Caco-2 (cell line): ENCODE measurements around the gene PARD3. TPM values are rescaled to one million over a fixed set of nuclear protein-coding genes. Genes with fewer than 3 reads are reported as not detected.

Experiments used
- BruUV-seq: library from RNA; stranded (reverse); fragments of 400-500 nt; replicated peaks from 2 replicates; lab custom pipeline; 2021; lab: Mats Ljungman, UMichigan
- CTCF ChIA-PET: fragments of 300-600 bp; sonication (Branson Sonifier 250); formaldehyde crosslinking; loops from one replicate; lab custom pipeline; 2022; ENCODE audit warnings: antibody characterized with exemption; lab: Charles Lee
- POLR2A ChIA-PET: fragments of 300-600 bp; sonication (Branson Sonifier 250); formaldehyde crosslinking; loops from one replicate; lab custom pipeline; 2022; ENCODE audit warnings: antibody characterized with exemption; lab: Charles Lee
- DNase-seq, 2 experiments: peaks; one replicate each; pipeline versions ENCODE4 v3.0.0 to v3.0.0-alpha.2; 2020 to 2022
- H3K27me3 ChIP-seq: replicated peaks from 2 replicates; pipeline ENCODE4 v1.6.0; 2011; ENCODE audit warnings: low read length; ENCODE audit not compliant: control insufficient read depth, insufficient read depth
- H3K36me3 ChIP-seq: 2 replicates; pipeline ENCODE4 v1.5.1; 2011; ENCODE audit warnings: low read length; ENCODE audit not compliant: control insufficient read depth, insufficient read depth
- H3K4me1 ChIP-seq: fragments of 250-450 bp; sonication (Bioruptor Pico); 2 replicates; pipeline ENCODE4 v1.5.1; 2020; ENCODE audit warnings: mild to moderate bottlenecking
- H3K4me3 ChIP-seq: 2 replicates; pipeline ENCODE4 v1.5.1; 2011; ENCODE audit warnings: low read depth, mild to moderate bottlenecking, control low read depth, low read length
- H3K9me3 ChIP-seq: fragments of 250-450 bp; sonication (Bioruptor Pico); 2 replicates; pipeline ENCODE4 v1.5.1; 2020; ENCODE audit warnings: mild to moderate bottlenecking, moderate library complexity
- H3K27ac Mint-ChIP-seq: one replicate; pipeline ENCODE4 v1.8.0; 2022; ENCODE audit warnings: mixed read lengths; ENCODE audit not compliant: unreplicated experiment
- H3K27me3 Mint-ChIP-seq: one replicate; pipeline ENCODE4 v1.8.0; 2022; ENCODE audit warnings: mixed read lengths; ENCODE audit not compliant: insufficient read depth, unreplicated experiment
- H3K36me3 Mint-ChIP-seq: one replicate; pipeline ENCODE4 v1.8.0; 2022; ENCODE audit warnings: mild to moderate bottlenecking, mixed read lengths; ENCODE audit not compliant: insufficient read depth, unreplicated experiment
- H3K4me1 Mint-ChIP-seq: one replicate; pipeline ENCODE4 v1.8.0; 2022; ENCODE audit warnings: low read depth, mixed read lengths; ENCODE audit not compliant: unreplicated experiment
- H3K4me3 Mint-ChIP-seq: one replicate; pipeline ENCODE4 v1.8.0; 2022; ENCODE audit warnings: mild to moderate bottlenecking, moderate library complexity, mixed read lengths; ENCODE audit not compliant: unreplicated experiment
- H3K9me3 Mint-ChIP-seq: one replicate; pipeline ENCODE4 v1.8.0; 2022; ENCODE audit warnings: mixed read lengths; ENCODE audit not compliant: unreplicated experiment
- CTCF ChIP-seq, 2 experiments: fragments of 200-600 bp in 1 of 2; IDR thresholded peaks; 1 replicate in 1 of 2; 2 replicates in 1 of 2; pipeline versions ENCODE4 v1.5.1 to v1.8.0; 2011 to 2022; ENCODE audit warnings: antibody characterized with exemption in 1 of 2, control low read depth in 1 of 2, inconsistent platforms in 1 of 2, low read depth in 1 of 2, low read length in 1 of 2, mild to moderate bottlenecking in 1 of 2, moderate library complexity in 1 of 2; ENCODE audit not compliant: insufficient read depth in 1 of 2, severe bottlenecking in 1 of 2, unreplicated experiment in 1 of 2
- intact Hi-C: fragments of 100-400 bp; cut with micrococcal nuclease; formaldehyde crosslinking; loops from one replicate; pipeline ENCODE4 v1.10.0; 2022; ENCODE audit not compliant: unreplicated experiment
- total RNA-seq: library from RNA; stranded (reverse); gene quantifications from 2 replicates; pipeline ENCODE4 v1.2.3, GENCODE V29; 2022

Gene PARD3
- total RNA-seq, 1 experiment from 2014 or later: 80.7 TPM

GRCh38 chr10:34800624-34801023 lies 14.5 kb downstream of the PARD3 start:
- H3K27ac Mint-ChIP-seq: no peak overlapping the region
- no peaks in the 10 kb centered on the region for H3K27me3 Mint-ChIP-seq

GRCh38 chr10:34798654-34799053 lies 16.4 kb downstream of the PARD3 start:
- no peaks in the 10 kb centered on the region for H3K27me3 ChIP-seq
- ChIA-PET CTCF (no interaction called here), POLR2A (no interaction called here)
- no peaks in the 10 kb centered on the region; the same call in 1 of the 2 replicates for H3K36me3 ChIP-seq
- DNase-seq: no peak
- no peaks in the 10 kb centered on the region for H3K9me3 Mint-ChIP-seq
- peaks cover 3% of the 10 kb centered on the region; the same call in 1 of the 2 replicates for H3K4me1 ChIP-seq
- H3K27me3 Mint-ChIP-seq: no peaks in the 10 kb centered on the region
- H3K4me3 ChIP-seq: no peak overlapping the region
- intact Hi-C loops: no loop called here
- peaks cover 5% of the 10 kb centered on the region for H3K4me1 Mint-ChIP-seq
- H3K36me3 Mint-ChIP-seq: peaks cover 27% of the 10 kb centered on the region
- no peak for TF ChIP-seq CTCF (IDR thresholded peaks at IDR 0.05; ENCODE audit: insufficient read depth in 1 of 2, low read depth in 1 of 2, low read length in 1 of 2, severe bottlenecking in 1 of 2, unreplicated experiment in 1 of 2)
- H3K9me3 ChIP-seq: no peaks in the 10 kb centered on the region
- BruUV-seq: no TSS peak
- no peak overlapping the region for H3K27ac Mint-ChIP-seq
- no peak overlapping the region for H3K4me3 Mint-ChIP-seq

More at GRCh38 chr10:34800624-34801023, 14.5 kb downstream of the PARD3 start:
- CTCF ChIA-PET: interaction anchor here (1.1 kb wide), 1 partner anchor 22 kb away, joined by 3 read pairs; no protein-coding TSS in a partner anchor
- H3K4me3 Mint-ChIP-seq: no peak overlapping the region
- POLR2A ChIA-PET: no interaction called here
- DNase-seq: no peak
- Histone ChIP-seq H3K9me3 (no peaks in the 10 kb centered on the region), H3K4me3 (no peak overlapping the region), H3K27me3 (no peaks in the 10 kb centered on the region), H3K36me3 (no peaks in the 10 kb centered on the region; the same call in 1 of the 2 replicates), H3K4me1 (peaks cover 3% of the 10 kb centered on the region; the same call in 1 of the 2 replicates)
- no TSS peak for BruUV-seq
- H3K9me3 Mint-ChIP-seq: no peaks in the 10 kb centered on the region
- intact Hi-C loops: no loop called here
- peaks cover 5% of the 10 kb centered on the region for H3K4me1 Mint-ChIP-seq
- TF ChIP-seq CTCF (IDR thresholded peaks at IDR 0.05; ENCODE audit: insufficient read depth in 1 of 2, low read depth in 1 of 2, low read length in 1 of 2, severe bottlenecking in 1 of 2, unreplicated experiment in 1 of 2): no peak
- H3K36me3 Mint-ChIP-seq: peaks cover 27% of the 10 kb centered on the region

GRCh38 chr10:34797155-34797554 lies 17.9 kb downstream of the PARD3 start:
- intact Hi-C loops: no loop called here

More at GRCh38 chr10:34797155-34797554, 17.9 kb downstream of the PARD3 start:
- DNase-seq: no peak
- TF ChIP-seq CTCF (IDR thresholded peaks at IDR 0.05; ENCODE audit: insufficient read depth in 1 of 2, low read depth in 1 of 2, low read length in 1 of 2, severe bottlenecking in 1 of 2, unreplicated experiment in 1 of 2): no peak
- ChIA-PET CTCF (no interaction called here), POLR2A (no interaction called here)
- Histone ChIP-seq H3K9me3 (no peaks in the 10 kb centered on the region), H3K36me3 (no peaks in the 10 kb centered on the region; the same call in 1 of the 2 replicates), H3K27me3 (no peaks in the 10 kb centered on the region), H3K4me3 (no peak overlapping the region), H3K4me1 (peaks cover 3% of the 10 kb centered on the region; the same call in 1 of the 2 replicates)
- Mint-ChIP-seq H3K27me3 (no peaks in the 10 kb centered on the region), H3K4me1 (peaks cover 14% of the 10 kb centered on the region), H3K9me3 (no peaks in the 10 kb centered on the region), H3K27ac (no peak overlapping the region), H3K4me3 (no peak overlapping the region), H3K36me3 (peaks cover 27% of the 10 kb centered on the region)
- no TSS peak for BruUV-seq
